ENCODE measurements around the gene DNAJC25.
"Not testable (repeated sequence)": the region's sequence is repeated elsewhere in the genome, so short reads cannot be mapped to it uniquely, and the experiment has no call there.

Gene DNAJC25

DNA sequence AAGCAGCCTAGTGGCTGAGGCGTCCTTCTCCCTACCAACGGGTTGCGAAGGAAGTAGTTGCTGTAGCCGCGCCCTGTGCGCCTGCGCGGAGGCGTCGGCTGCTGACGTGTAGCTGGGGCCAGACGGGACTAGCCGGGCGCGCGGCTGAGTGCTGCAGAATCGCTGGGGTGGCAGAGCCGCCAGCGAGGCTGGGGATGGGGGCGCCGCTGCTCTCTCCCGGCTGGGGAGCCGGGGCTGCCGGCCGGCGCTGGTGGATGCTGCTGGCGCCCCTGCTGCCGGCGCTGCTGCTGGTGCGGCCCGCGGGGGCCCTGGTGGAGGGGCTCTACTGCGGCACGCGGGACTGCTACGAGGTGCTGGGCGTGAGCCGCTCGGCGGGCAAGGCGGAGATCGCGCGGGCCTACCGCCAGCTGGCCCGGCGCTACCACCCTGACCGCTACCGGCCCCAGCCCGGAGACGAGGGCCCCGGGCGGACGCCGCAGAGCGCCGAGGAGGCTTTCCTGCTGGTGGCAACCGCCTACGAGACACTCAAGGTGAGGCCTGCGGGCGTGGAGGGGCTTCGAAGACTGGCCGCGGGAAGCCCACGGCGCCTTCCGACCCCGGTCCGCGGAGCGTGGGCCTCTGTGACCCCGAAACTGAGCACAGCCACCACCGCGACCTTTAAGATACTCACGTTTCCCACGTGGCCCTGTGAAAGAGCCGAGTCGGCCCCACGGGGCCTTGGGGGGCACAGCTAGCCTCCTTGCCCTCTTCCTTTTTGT lies at the start of gene DNAJC25:
Gene DNAJC25 (plus strand): TSS at position 121 of the 758 bp plus-strand sequence. CDS start 74 bp downstream, at position 195.
- DNase-seq = peak; percentile 98

DNA sequence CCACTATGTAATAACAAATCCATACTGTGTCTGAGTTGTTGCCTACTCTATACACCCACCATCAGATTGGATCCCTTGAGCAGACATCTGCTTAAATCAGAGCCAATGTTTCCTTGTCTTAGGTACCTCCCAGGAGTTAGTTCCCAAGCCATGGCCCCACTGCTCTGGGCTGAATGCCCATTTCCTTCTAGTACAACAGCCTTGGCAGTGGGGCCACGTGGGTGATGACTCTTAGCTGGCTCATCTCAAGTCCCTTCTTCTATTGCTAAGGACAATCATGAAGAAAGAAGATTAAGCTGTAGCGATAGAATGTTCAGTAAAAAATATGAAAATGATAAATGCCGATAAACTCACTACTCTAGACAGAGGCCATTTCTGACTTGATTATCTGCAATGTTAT lies 48.2 kb upstream of the DNAJC25 start:
- no peak for DNase-seq

DNA sequence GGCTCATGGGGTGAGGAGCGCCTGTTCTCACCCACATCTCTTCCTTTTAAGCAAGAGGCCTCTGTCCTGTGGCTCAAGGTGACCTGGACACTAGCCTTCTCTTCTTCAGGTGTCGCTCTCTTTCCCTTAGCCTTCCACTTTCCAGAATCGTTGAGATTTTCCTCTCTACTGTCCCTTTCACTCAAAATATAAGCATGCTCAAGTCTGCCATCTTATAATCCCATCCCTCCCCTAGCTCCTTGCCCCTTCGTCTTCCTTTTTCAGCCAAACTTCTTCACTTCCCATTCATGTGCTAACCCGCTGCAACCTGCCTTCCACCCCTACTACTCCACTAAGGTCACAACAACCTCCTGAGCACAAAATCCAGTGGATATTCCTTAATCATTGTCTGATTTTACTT lies 44.8 kb upstream of the DNAJC25 start:
- DNase-seq = no peak

DNA sequence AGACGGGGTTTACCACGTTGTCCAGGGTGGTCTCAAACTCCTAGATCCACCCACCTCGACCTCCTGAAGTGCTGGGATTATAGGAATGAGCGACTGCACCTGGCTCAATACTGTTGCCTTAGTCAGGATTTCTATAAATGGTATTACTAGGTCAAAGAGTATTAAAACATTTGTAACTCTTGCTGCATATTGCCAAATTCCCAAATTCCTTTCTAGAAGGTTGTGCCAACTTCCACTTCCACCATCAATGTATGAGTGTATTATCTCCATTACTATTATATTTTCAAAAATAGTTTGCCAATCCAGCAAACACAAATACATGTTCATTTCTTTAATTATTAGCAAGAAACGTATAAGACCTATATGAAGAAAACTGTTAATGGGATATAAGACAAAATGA lies 42.3 kb upstream of the DNAJC25 start:
- DNase-seq = no peak

DNA sequence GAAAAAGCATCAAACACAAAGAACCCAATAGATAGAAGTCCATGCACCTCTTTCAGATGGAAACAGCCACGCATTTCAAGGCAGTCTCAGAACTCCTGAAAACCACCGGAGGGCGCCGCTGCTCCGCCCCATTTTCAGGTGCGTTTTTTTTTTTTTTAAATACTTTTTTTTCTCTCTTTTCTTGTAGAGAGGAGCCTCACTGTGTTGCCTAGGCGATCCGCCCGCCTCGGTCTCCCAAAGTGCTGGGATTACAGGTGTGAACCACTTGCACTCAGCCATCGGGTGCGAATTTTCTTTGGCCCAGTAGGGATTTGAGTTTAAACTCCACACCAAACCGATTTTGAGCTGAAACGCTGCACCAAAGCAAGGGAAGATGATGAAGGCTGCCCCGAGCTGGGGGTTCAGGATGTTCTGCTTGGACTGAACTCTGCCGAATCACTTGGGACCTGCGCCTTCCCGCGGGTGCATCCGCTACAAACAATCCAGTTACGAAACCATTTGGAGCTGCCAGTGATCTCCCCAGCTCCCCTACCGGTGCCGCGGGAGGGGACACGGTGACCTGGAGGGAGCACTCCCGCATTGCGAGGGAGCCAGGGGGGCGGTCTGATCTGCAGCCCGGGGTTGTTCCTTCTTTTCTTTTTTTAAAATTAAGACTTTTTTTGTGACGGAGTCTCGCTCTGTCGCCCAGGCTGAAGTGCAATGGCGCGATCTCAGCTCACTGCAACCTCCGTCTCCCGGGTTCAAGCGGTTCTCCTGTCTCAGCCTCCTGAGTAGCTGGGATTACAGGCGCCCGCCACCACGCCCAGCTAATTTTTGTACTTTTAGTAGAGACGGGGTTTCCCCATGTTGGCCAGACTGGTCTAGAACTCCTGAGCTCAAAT lies 33.0 kb upstream of the DNAJC25 start:
- DNase-seq = peak; percentile 38

DNA sequence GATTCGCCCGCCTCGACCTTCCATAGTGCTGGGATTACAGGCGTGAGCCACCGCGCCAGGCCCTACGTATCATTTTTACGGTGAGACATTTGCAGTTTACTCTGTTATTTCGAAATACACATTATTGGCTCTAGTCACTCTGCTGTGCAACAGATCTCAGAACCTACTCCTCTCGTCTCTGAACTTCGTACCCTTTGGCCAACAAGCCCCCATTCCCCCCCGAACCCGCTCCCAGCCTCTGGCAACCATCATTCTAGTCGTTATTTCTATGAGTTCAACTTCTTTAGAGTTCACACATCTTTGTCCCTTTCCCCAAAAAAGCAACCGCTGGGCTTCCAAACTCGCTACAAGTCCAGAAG lies 32.4 kb upstream of the DNAJC25 start:
- no peak for DNase-seq

DNA sequence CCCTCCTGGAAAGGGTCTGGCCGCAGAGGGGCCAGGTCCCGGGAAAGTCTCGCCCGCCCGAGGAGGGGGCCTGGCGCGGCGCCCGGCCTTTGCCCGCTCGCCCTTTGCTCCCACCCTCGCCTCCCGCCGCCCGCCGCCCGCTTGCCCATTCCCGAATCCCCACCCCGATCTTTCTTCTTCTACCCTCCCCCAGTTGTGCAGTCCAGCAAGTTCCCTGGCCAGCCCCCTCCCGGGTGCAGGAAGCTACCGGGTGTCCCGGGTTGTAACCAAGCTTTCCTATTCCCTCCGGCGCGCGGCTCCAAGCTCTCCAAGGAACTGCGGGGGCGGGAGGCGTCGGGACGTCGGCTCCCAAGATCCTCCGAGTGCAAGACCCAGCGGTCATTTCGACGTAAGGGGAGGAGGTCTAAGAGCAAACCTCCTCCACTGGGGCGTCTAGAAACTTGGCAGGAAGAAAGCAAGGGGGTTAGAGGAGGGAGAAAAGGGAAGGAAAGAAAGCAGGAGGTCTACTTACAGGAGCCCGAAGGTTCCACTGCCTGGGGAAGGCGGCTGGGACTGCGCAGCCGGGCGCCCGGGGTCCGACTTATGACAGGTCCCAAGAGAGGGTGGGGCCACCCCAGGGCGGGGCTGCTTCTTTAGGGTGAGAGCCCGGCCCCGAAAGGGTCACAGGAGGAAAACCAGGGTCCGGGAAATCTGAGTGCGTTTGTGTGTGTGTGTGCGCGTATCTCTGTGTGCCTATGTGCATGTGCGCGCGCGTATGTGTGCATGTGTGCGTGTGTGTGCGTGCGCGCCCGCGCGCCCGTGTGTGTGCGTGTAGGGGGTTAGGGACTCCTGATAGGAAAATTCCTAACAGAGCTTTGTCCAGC lies 31.8 kb upstream of the DNAJC25 start, which contains the start of gene PTGR1:
Gene PTGR1 (minus strand): TSS at position 556 of the 863 bp plus-strand sequence. CDS start 2,225 bp downstream, outside the sequence.
- no peak for DNase-seq

DNA sequence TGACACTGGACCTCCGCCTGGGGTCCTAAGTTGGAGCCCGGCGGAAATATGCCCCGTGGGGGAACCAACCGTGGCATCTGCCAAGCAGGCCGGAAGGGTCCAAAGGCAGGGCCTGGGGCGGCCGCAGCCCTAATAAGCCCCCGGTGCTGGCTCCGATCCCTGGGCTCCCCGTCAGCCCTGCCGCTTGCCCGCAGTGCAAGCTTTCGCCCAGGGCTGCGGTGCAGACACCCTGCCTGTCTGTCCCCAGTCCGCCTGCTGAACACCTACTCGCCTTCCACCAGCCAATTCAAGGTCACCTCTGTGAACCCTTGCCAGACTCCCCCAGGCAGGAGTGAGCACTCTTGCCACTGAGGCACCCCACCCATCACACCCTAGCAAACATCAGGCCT lies 31.2 kb upstream of the DNAJC25 start:
- DNase-seq = no peak

DNA sequence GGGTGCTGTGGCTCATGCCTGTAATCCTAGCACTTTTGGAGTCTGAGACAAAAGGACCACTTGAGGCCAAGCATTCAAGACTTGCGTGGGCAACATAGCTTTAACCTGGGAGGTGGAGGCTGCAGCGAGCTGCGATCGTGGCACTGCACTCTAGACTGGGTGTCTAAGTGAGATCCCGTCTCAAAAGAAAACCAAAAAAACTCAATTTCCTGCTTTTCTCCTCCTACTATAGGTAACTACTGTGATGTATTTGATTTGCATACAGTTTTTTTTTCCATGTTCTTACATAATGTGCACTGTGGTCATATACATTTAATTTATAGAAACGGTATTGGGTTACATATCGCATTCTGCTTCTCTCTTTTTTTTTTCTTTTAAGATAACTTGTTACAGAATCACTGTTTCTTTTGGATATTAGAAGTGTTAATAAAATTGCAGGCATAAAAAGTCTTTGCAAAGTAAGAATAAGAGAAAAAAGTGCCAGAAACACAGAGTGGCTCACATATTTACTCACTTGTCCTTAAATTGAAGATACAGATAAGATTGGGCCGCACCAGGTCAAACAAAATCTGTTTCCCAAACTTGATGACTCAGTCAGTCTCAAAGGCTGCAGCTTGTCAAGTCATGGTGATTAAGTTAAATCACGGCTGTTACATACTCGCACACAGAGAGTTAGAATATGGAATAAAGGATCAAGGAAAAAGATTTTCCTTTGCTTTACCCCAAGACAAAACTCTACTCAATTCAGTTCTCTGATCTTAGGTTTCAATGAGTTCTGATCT lies 29.7 kb upstream of the DNAJC25 start:
- no peak for DNase-seq

DNA sequence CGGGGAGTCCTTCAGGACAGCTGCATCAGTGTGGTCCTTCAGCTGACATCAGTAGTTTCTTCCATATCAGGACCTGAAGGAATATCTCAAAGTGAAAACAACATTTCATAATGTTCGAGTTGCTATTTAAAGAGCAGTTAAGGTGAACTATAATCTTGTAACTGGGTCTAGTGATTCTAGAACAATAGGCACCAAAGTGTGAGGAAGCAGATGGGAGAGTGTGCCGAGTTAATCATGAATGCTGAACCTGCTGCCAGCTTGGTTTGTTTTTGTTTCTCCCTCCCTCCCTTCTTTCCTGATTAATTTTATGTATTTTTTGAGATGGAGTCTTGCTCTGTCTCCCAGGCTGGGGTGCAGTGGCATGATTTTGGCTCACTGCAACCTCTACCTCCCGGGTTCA lies 28.1 kb upstream of the DNAJC25 start:
- DNase-seq = no peak

DNA sequence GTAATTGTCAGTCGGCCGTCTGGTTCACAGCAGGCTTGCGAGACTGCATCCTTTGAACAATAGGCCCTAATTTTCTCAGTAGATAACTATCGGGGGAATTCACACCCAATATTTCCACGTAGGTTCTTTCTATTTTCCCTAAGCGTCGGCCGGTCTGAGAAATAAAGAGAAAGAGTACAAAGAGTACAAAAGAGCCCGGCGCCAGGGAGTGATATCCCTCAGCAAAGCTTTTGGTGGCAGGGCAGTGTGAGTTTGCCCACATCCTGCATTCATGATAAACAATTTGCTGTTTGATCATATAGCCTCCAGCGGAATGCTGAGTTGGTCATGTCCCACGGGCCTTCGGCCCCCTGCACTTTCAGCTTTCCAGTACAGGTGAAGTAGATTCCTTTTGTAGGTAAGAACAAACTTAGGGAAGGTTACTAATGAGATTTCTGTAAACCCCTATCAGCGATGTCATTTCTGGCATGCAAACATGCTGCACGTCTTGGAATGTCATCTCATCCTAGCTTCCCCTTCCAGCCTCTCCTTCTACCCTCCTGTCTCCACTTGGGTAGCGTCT lies 27.0 kb upstream of the DNAJC25 start:
- no peak for DNase-seq

DNA sequence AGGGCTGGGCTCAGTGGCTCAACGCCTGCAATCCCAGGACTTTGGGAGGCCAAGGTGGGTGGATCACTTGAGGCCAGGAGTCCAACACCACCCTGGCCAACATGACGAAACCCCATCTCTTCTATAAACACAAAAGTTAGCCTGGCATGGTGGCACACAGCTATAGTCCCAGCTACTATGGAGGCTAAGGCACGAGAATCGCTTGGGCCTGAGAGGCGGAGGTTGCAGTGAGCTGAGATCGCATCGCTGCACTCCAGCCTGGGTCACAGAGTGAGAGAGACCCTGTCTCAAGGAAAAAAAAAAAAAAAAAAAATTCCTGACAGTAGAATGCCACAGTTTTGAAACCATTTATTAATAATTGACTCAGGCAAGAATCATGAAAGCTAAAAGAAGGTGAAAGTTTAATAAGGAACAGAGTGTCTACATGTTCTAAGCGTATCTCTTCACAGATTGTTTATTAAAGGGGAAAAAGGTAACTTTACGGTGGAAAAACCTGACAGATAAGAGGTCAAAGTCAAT lies 26.0 kb upstream of the DNAJC25 start:
- no peak for DNase-seq

DNA sequence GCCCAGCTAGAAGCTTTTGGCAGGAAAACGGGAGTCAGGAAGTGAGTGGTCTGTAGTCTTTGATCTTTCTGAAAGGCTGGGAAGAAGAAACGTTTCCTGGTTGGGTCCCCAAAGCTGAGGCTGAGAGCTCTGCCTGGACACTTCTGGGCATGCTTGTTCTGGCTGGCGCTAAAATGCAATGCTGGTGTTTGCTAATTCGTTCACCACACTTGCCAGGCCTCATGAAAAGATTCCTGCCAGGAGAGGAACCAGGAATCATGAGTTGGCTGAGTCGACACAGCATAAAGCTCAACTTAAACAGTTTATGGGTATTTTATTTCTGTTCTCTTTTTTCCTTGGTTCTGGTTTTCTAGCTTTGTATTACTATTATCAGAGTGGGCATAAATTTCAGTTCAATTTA lies 21.0 kb upstream of the DNAJC25 start:
- no peak for DNase-seq

DNA sequence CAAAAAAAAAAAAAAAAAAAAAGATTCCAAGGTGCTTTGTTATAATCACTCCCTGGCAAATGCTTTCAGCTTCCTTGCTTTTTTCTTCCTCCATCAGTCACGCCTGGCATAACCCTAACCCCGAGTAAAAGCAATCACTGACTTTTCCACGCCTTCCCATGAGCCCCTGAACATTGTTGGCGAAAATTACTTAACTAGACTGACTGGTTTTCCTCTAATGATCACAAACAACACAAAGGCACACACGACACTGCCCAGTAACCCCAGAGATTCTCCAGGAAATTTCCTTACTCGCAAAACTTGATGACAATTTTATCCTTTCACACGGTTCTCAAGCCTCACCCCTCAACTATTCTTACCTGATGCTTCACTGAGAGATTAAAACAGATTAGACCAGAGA lies 20.3 kb upstream of the DNAJC25 start:
- peak; percentile 30 for DNase-seq

DNA sequence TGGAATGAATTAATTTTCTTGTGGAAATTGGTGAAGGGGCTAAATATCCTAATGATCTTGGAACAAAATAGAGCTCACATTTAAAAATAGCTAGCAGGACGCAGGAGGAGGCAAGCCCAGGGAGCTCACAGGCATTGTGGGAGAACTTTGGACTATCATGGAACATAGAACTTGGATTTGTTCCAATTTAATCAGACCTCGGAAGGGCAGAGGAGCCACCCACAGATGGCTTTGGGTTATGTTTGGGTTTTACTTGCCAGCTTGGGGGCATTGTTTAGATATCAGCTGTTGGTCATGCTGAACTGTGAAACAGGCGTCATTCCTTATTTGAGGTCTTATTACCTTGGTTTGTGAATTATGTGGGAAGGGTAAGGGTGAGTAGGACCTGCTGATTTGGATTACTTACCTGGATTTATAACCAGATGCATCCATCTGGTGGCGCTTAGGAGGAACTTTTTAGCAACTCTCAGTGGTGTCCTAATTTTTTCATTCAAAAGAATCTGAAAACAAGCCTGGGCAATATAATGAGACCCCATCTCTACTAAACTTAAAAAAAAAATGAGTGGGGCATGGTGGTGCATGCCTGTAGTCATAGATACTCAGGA lies 17.6 kb upstream of the DNAJC25 start:
- DNase-seq = no peak

DNA sequence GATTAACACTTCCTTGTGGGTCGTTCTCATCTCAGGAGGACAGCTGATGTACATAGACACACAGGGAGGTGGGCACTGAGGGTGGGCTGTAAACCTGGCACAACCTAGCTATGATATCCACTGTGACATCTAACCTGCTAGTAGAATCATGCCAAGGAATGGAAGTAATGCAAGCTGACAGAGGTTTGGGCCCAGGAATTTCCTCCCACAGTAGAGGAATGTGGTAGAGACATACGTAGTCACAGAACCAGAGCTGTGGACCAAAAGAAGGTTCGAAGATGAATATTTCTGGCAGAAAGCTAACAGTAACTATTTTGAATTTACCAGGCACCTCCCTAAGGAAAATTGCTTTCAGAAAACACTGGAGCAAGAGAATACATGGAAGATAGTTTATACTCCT lies 15.2 kb upstream of the DNAJC25 start:
- DNase-seq = no peak

DNA sequence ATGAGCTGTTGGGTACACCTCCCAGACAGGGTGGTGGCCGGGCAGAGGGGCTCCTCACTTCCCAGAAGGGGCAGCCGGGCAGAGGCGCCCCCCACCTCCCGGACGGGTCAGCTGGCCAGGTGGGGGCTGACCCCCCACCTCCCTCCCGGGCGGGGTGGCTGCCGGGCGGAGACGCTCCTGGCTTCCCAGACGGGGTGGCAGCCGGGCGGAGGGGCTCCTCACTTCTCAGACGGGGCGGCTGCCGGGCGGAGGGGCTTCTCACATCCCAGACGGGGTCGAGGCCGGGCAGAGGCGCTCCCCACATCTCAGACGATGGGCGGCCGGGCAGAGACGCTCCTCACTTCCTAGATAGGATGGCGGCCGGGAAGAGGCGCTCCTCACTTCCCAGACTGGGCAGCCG lies 13.8 kb upstream of the DNAJC25 start:
- not testable (repeated sequence) for DNase-seq

DNA sequence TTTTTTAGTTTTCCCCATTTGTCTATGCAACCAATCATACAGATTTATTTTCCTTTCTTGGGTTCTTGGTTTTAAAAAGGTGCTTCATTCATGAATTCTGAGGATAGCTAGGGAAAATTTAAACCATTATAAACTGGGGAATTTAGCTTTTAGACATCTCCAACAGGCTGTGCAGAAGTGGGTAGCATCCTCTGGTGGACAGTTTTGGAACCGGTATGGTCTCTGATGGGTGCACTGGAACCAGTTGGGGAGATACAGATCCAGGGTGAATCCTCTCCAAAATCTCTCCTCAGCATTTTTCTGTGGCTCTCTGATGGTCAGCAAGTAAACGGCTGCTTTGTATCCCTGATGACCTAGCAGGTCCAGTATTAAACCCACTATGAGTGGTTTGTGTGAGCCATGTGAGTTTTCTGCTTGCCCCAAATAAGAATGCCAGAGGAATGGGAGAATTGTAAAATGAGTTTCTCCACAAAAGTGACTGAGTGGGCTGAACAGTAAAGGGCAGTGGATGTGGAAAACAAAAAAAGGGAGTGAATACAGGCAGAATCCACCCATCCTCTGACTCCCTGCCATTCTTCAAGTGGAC lies 9.1 kb upstream of the DNAJC25 start:
- no peak for DNase-seq

DNA sequence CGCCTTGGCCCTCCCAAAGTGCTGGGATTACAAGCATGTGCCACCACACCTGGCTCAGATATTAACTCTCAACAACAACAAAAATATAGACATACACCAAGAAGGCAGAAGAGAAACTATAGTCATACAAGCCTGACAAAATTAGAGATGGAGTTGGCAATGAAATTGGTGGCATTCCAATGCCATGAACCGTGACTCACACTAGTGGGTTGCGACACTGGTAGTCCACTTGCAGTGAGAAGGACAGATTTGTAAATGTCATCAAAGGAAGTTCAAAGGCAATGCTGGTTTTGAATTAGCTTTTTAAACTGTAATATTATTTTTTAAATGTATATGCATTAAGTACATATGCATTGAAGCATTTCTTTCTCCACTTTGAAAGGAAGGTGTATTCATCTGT lies 8.5 kb upstream of the DNAJC25 start:
- DNase-seq = no peak

DNA sequence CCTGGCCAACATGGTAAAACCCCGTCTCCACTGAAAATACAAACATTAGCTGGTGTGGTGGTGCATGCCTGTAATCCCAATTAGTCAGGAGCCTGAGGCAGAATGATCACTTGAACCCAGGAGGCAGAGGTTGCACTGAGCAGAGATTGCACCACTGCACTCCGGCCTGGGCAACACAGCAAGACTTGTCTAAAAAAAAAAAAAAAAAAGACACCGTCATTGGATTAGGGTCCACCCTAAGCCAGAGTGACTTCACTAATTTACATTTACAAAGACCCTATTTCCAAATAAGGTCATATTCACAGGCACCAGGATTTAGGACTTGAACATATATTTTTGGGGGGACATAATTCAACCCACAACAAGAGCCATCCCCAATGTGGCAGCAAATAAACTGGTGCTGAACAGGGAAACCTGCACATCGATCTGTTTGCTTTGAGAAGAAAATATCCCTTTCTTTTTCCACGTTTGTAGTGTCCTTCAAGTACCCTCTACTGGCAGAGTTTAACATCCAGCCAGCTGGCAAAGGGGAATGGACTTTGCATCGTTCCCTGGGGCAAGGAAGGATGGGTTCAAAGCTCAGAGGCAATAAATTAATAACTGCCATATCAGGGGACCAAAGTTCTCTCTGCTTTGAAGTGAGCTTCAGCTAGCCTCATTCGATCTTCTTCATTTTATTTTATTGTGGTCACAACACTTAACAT lies 3.7 kb upstream of the DNAJC25 start:
- no peak for DNase-seq

Data from NCI-H748 treated with DMSO at 0.1 percent for 48 hours (cell line).